Central memory CD8-positive, alpha-beta T cell (primary cell): ENCODE measurements around the gene ADORA1.

Experiments used
- ATAC-seq: fragments of 150-1000 bp; cut with Tn5 transposase; replicated peaks from 2 replicates; pipeline ENCODE4 v1.10.0; 2022; ENCODE audit warnings: mild to moderate bottlenecking, moderate FRiP score, moderate number of reproducible peaks; ENCODE audit not compliant: poor library complexity, severe bottlenecking; ENCODE audit errors: extremely low read depth
- DNase-seq, 2 donors: peaks; one replicate each; pipeline ENCODE4 v3.0.0; 2021; ENCODE audit warnings: low spot score in 2 of 2
- H3K27ac Mint-ChIP-seq: one replicate; pipeline ENCODE4 v1.8.0; 2022; ENCODE audit warnings: low read depth, mild to moderate bottlenecking, moderate library complexity, mixed read lengths
- H3K27me3 Mint-ChIP-seq: one replicate; pipeline ENCODE4 v1.8.0; 2022; ENCODE audit warnings: mixed read lengths
- H3K36me3 Mint-ChIP-seq: one replicate; pipeline ENCODE4 v1.8.0; 2022; ENCODE audit warnings: mild to moderate bottlenecking, moderate library complexity, mixed read lengths; ENCODE audit not compliant: insufficient read depth
- H3K4me1 Mint-ChIP-seq: one replicate; pipeline ENCODE4 v1.8.0; 2022; ENCODE audit warnings: mixed read lengths
- H3K4me3 Mint-ChIP-seq: one replicate; pipeline ENCODE4 v1.8.0; 2022; ENCODE audit warnings: mild to moderate bottlenecking, moderate library complexity, mixed read lengths
- H3K9me3 Mint-ChIP-seq: one replicate; pipeline ENCODE4 v1.8.0; 2022; ENCODE audit warnings: mixed read lengths

ADORA1 gene

GRCh38 chr1:203179667-203180005, 52.1 kb downstream of the ADORA1 start:
- no peaks in the 10 kb centered on the region for H3K4me1 Mint-ChIP-seq

DNA sequence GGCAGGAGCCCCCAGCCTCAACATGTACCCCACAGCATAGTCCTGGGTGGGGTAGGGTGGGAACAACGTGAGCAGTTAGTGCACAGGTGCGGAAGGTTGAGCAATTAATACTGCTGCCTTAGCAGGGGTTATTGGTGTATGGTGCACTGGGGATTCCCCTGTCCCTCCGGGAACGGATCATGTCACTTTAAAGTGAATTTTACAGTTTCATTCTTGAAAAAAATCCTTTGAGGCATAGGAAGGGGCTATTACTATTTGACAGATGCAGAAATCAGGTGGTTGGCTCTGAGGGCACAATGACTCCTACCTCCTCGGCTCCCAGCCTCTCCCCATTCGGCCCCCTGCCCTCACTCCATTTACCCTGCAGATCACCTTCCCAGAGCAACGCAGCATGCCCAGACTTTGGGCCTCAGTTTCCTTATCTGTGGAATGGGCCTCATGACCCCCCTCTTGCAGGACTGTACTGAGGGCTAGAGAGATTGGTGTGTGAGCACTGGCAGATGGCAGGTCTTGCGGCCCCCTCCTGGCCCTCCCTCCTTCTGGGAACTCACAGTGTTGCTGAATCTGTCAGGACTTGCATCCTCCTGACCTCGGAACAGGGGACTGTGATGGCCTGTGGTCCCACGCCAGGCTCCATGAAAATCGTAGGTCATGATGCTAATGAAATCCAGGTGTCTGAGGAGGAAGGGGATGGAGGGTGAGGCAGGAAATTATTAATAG, 53.2 kb downstream of the ADORA1 start:
- H3K27me3 Mint-ChIP-seq, result peaks cover 32% of the 10 kb centered on the region
- no peaks in the 10 kb centered on the region for H3K4me1 Mint-ChIP-seq

More at GRCh38 chr1:203179667-203180005, 52.1 kb downstream of the ADORA1 start:
- H3K4me3 Mint-ChIP-seq, result no peak overlapping the region
- no peak for DNase-seq
- H3K9me3 Mint-ChIP-seq, result no peaks in the 10 kb centered on the region
- no peak overlapping the region for H3K27ac Mint-ChIP-seq
- H3K27me3 Mint-ChIP-seq, result peaks cover 38% of the 10 kb centered on the region
- no peaks in the 10 kb centered on the region for H3K36me3 Mint-ChIP-seq
- ATAC-seq, result no peak

GRCh38 chr1:203181586-203182386, 54.3 kb downstream of the ADORA1 start:
- Mint-ChIP-seq H3K27ac (no peak overlapping the region), H3K27me3 (peaks cover 32% of the 10 kb centered on the region), H3K4me3 (no peak overlapping the region), H3K36me3 (no peaks in the 10 kb centered on the region), H3K4me1 (no peaks in the 10 kb centered on the region), H3K9me3 (no peaks in the 10 kb centered on the region)
- DNase-seq (no peak), ATAC-seq (no peak)

More for the DNA sequence above, 53.2 kb downstream of the ADORA1 start:
- no peak for DNase-seq
- H3K4me3 Mint-ChIP-seq, result no peak overlapping the region
- ATAC-seq, result no peak
- H3K36me3 Mint-ChIP-seq, result no peaks in the 10 kb centered on the region
- H3K9me3 Mint-ChIP-seq, result no peaks in the 10 kb centered on the region
- no peak overlapping the region for H3K27ac Mint-ChIP-seq

- H3K27me3 Mint-ChIP-seq, result peaks cover 27% of the 10 kb centered on the region
- no peak overlapping the region for H3K4me3 Mint-ChIP-seq
- no peaks in the 10 kb centered on the region for H3K4me1 Mint-ChIP-seq
- H3K9me3 Mint-ChIP-seq, result no peaks in the 10 kb centered on the region
- H3K36me3 Mint-ChIP-seq, result no peaks in the 10 kb centered on the region
- no peak for ATAC-seq
- no peak for DNase-seq
- no peak overlapping the region for H3K27ac Mint-ChIP-seq
These were observed 54.9 kb downstream of the ADORA1 start for GRCh38 chr1:203182387-203182953.

GRCh38 chr1:203183828-203184227, 56.3 kb downstream of the ADORA1 start:
- H3K4me3 Mint-ChIP-seq, result no peak overlapping the region
- no peaks in the 10 kb centered on the region for H3K36me3 Mint-ChIP-seq
- DNase-seq, result no peak
- H3K9me3 Mint-ChIP-seq, result no peaks in the 10 kb centered on the region
- H3K4me1 Mint-ChIP-seq, result no peaks in the 10 kb centered on the region
- ATAC-seq, result no peak
- peaks cover 17% of the 10 kb centered on the region for H3K27me3 Mint-ChIP-seq
- H3K27ac Mint-ChIP-seq, result no peak overlapping the region

DNA sequence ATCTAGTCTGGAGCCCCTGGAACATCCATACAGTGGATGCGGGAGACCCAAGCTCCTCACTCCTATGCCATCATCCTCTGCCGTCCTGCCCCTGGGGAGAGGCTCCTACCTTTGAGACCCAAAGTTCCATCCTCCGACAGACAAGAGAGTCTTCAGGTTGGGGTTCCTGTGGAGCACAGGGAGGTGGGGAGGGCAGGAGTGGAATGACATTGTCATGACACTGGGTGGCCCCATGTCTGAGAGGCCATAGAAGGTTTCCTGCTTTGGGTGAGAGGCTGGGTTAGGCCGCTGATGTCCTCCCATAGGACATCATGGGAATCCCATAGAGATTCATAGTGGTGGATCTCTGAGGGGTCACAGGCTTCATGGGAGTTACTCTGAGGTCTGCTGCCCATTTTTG, 56.9 kb downstream of the ADORA1 start:
- Mint-ChIP-seq H3K36me3 (no peaks in the 10 kb centered on the region), H3K4me3 (no peak overlapping the region), H3K4me1 (no peaks in the 10 kb centered on the region), H3K9me3 (no peaks in the 10 kb centered on the region), H3K27ac (no peak overlapping the region), H3K27me3 (peaks cover 23% of the 10 kb centered on the region)
- ATAC-seq, result no peak
- no peak for DNase-seq

GRCh38 chr1:203185061-203185461, 57.5 kb downstream of the ADORA1 start:
- Mint-ChIP-seq H3K4me1 (no peaks in the 10 kb centered on the region), H3K36me3 (no peaks in the 10 kb centered on the region)
- no peak for DNase-seq

DNA sequence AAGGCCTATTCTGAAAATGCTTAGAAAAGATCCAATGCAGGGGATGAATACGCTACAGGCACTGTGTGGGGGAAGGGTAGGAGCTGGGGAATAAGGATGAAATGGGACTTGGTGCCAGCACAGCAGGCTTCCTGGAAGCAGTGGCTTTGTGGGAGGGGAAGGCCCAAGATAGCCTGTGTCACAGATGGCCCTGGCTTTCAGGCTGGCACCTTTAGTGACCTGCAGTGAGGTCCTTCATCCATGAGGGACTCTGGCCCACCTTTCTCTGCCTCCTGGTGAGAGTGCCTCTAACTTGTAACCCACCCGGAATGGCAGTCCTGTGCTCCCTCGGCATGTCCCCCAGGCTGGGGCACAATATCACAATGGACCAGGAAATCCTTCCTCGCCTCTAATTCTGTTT, 58.1 kb downstream of the ADORA1 start:
- no peak for DNase-seq
- no peaks in the 10 kb centered on the region for H3K4me1 Mint-ChIP-seq
- H3K9me3 Mint-ChIP-seq, result no peaks in the 10 kb centered on the region
- H3K27ac Mint-ChIP-seq, result no peak overlapping the region
- no peak for ATAC-seq
- peaks cover 29% of the 10 kb centered on the region for H3K27me3 Mint-ChIP-seq
- no peaks in the 10 kb centered on the region for H3K36me3 Mint-ChIP-seq
- H3K4me3 Mint-ChIP-seq, result no peak overlapping the region

More at GRCh38 chr1:203185061-203185461, 57.5 kb downstream of the ADORA1 start:
- no peaks in the 10 kb centered on the region for H3K9me3 Mint-ChIP-seq
- no peak overlapping the region for H3K4me3 Mint-ChIP-seq
- ATAC-seq, result no peak
- H3K27me3 Mint-ChIP-seq, result peaks cover 29% of the 10 kb centered on the region
- H3K27ac Mint-ChIP-seq, result no peak overlapping the region

GRCh38 chr1:203186091-203186445, 58.5 kb downstream of the ADORA1 start:
- H3K9me3 Mint-ChIP-seq, result no peaks in the 10 kb centered on the region
- H3K36me3 Mint-ChIP-seq, result no peaks in the 10 kb centered on the region
- H3K27me3 Mint-ChIP-seq, result peaks cover 29% of the 10 kb centered on the region
- H3K27ac Mint-ChIP-seq, result no peak overlapping the region
- H3K4me3 Mint-ChIP-seq, result no peak overlapping the region
- no peaks in the 10 kb centered on the region for H3K4me1 Mint-ChIP-seq
- DNase-seq (no peak), ATAC-seq (no peak)

DNA sequence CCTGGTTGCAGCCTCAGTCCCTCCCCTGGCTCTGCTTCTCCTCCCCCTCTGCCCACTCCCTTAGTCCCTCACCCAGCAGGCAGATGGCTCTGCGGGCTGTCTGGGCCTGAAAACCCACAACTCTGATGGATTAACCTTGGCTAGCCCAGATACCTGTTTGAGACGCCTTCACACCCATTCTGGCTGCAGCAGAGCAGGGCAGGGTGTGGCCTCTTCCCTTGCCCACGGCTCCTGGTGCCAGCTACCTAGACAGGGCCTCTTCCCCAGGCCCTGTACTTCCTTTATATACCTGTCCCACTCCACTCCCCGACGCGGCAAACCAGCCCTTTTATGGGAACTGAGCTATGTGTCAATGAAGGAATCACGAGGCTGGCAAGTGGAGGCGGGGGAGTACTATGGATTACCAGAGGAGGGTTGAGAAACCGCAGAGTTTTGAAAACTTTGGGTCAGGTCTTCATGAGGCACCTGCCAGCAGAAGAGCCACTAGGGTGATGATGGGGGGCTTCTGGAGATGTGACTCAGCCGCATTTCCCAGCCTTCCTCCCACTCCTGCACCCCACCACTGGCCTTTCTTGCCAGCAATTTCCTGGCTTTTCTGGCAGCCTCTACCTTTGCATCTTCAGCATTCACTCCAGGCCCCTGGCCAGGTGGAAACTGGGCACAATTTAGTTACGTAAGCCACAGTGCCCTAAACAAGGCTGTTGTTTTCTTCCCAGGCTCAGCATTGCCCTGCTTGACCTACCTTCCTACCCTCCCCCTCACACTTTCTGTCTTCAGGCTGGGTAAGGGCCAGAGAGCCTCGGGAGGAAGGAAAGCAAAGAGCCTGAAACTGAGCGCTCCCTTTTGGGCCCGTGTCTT, 59.1 kb downstream of the ADORA1 start, which contains the start of gene CHI3L1:
TSS of gene CHI3L1 (minus strand) at position 259 of the 858 bp plus-strand sequence. CDS start at position 178, 81 bp downstream.
- no peaks in the 10 kb centered on the region for H3K36me3 Mint-ChIP-seq
- peaks cover 29% of the 10 kb centered on the region for H3K27me3 Mint-ChIP-seq
- no peak within 1 kb of the TSS for H3K4me3 Mint-ChIP-seq
- no peak within 1 kb of the TSS for H3K27ac Mint-ChIP-seq
- ATAC-seq, result no peak
- H3K9me3 Mint-ChIP-seq, result no peaks in the 10 kb centered on the region
- DNase-seq, result no peak
- no peaks in the 10 kb centered on the region for H3K4me1 Mint-ChIP-seq

DNA sequence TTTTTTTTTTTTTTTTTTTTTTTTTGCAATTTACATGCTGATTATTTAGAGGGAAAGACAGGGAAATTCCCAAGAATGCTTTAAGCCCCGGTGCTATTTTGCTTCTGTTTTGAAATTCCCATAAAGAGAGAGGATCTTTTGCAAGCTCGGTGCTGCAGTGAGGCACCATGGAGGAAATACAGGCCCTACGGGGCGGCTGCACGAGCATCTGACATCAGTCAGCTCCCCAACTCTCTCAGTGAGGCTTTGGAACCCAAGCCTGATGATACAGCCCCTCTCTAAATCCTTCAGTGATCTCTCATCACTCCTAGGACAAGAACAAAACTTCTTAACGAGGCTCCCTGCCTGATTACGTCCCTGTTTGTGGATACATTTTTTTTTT, 59.8 kb downstream of the ADORA1 start:
- no peaks in the 10 kb centered on the region for H3K4me1 Mint-ChIP-seq
- H3K27me3 Mint-ChIP-seq, result peaks cover 29% of the 10 kb centered on the region
- no peak for DNase-seq

DNA sequence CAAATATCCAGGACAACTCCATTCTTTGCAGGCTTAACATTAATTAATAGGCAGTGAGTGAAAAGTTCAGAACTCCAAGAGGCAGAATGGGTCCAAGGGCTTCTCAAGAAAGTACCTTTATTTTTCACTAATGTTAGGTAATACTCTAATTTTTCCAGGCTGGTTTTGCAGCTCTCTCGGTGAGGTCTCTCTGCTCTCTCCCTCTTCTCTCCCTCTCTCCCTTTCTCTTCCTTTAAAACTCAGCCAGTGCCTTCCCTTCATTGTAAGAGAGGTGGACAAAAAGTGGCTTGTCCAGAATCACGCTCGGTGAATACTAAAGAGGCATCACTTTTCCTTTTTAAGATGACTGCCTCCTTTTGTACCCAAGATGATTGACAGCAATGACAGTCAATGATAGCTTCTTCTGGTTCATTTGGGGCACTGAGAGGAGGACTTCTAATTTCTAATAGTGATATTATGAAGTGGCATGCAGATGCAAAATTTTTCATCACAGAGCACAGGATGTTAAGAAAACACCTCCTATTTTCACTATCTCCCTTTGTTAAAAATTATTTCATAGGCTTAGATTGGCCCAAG, 60.3 kb downstream of the ADORA1 start:
- H3K27me3 Mint-ChIP-seq, result peaks cover 29% of the 10 kb centered on the region
- H3K36me3 Mint-ChIP-seq, result no peaks in the 10 kb centered on the region
- no peak for ATAC-seq
- H3K4me3 Mint-ChIP-seq, result no peak overlapping the region
- H3K9me3 Mint-ChIP-seq, result no peaks in the 10 kb centered on the region
- DNase-seq, result no peak
- no peak overlapping the region for H3K27ac Mint-ChIP-seq
- H3K4me1 Mint-ChIP-seq, result no peaks in the 10 kb centered on the region

More for the DNA sequence above, 59.8 kb downstream of the ADORA1 start:
- Mint-ChIP-seq H3K4me3 (no peak overlapping the region), H3K9me3 (no peaks in the 10 kb centered on the region), H3K36me3 (no peaks in the 10 kb centered on the region), H3K27ac (no peak overlapping the region)
- no peak for ATAC-seq
